NT2/D1 (cell line): Measurements from ENCODE around the gene PXYLP1.

ENCODE experiments used
- DNase-seq: peaks from one replicate; pipeline ENCODE4 v3.0.0-alpha.2; 2011; ENCODE audit warnings: low read depth, low spot score
- H3K27me3 ChIP-seq: 2 replicates; pipeline ENCODE4 v1.6.0; 2011; ENCODE audit warnings: mild to moderate bottlenecking; ENCODE audit not compliant: insufficient read length, insufficient read depth
- H3K36me3 ChIP-seq: 2 replicates; pipeline ENCODE4 v1.6.1; 2011; ENCODE audit warnings: mild to moderate bottlenecking, low read length, mixed read lengths; ENCODE audit not compliant: insufficient read depth, insufficient read length
- H3K4me1 ChIP-seq: 2 replicates; pipeline ENCODE4 v1.5.1; 2011; ENCODE audit not compliant: insufficient read depth, insufficient read length
- H3K4me3 ChIP-seq: 2 replicates; pipeline ENCODE4 v1.5.1; 2011; ENCODE audit warnings: low read depth; ENCODE audit not compliant: insufficient read length
- H3K9ac ChIP-seq: 2 replicates; pipeline ENCODE4 v1.6.0; 2011; ENCODE audit warnings: low read depth; ENCODE audit not compliant: insufficient read length
- H3K9me3 ChIP-seq: 2 replicates; pipeline ENCODE4 v1.5.1; 2011; ENCODE audit warnings: mild to moderate bottlenecking, low read length; ENCODE audit not compliant: insufficient read depth
- SUZ12 ChIP-seq: IDR thresholded peaks from 2 replicates; pipeline ENCODE4 v1.6.1; 2011; ENCODE audit not compliant: insufficient read length, insufficient read depth; ENCODE audit errors: extremely low read depth
- YY1 ChIP-seq: IDR thresholded peaks from 2 replicates; pipeline ENCODE4 v1.6.1; 2011; ENCODE audit not compliant: insufficient read length, insufficient read depth
- ZNF274 ChIP-seq: IDR thresholded peaks from 2 replicates; pipeline ENCODE4 v1.6.1; 2011; ENCODE audit warnings: mild to moderate bottlenecking, low read depth, low read length

The PXYLP1 gene

GRCh38 chr3:141237701-141238521 lies 6.3 kb downstream of the PXYLP1 start:
- no peak overlapping the region for H3K9ac ChIP-seq
- peaks cover 6% of the 10 kb centered on the region for H3K36me3 ChIP-seq
- H3K4me3 ChIP-seq = no peak overlapping the region
- H3K27me3 ChIP-seq = peaks cover 8% of the 10 kb centered on the region
- TF ChIP-seq ZNF274 (no peak), YY1 (no peak), SUZ12 (no peak)
- H3K4me1 ChIP-seq = no peaks in the 10 kb centered on the region
- H3K9me3 ChIP-seq = peaks cover 7% of the 10 kb centered on the region; the same call in 1 of the 2 replicates
- no peak for DNase-seq

- no peak for TF ChIP-seq ZNF274
- TF ChIP-seq YY1 = no peak
- TF ChIP-seq SUZ12 = no peak
- no peak overlapping the region for H3K9ac ChIP-seq
- DNase-seq = no peak
- no peaks in the 10 kb centered on the region for H3K27me3 ChIP-seq
- H3K4me1 ChIP-seq = no peaks in the 10 kb centered on the region
- peaks cover 9% of the 10 kb centered on the region; the same call in 1 of the 2 replicates for H3K9me3 ChIP-seq
- peaks cover 6% of the 10 kb centered on the region for H3K36me3 ChIP-seq
- H3K4me3 ChIP-seq = no peak overlapping the region
Measured at GRCh38 chr3:141239511-141240281, 8.1 kb downstream of the PXYLP1 start.

DNA sequence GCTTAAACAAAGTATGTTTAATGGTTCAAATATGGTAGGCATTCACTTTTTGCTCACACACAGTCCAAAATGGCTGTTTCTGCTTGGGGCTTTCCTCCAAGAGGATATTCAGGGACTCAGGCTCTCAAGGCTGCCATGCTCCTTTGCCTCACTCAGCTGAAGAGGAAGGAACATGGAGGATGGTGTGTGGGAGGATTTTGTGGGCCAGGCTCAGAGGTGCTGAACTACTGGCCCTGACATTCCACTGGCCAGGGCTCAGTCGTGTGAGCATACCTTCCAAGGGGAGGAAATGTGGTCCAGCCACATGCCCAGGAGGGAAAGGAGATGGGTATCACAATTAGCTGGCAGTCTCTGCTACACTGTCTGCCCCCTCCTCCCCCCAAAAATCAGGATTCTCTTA lies 8.7 kb downstream of the PXYLP1 start:
- Histone ChIP-seq H3K27me3 (no peaks in the 10 kb centered on the region), H3K4me3 (no peak overlapping the region), H3K4me1 (no peaks in the 10 kb centered on the region), H3K36me3 (peaks cover 4% of the 10 kb centered on the region), H3K9me3 (peaks cover 9% of the 10 kb centered on the region; the same call in 1 of the 2 replicates), H3K9ac (no peak overlapping the region)
- TF ChIP-seq ZNF274 = no peak
- TF ChIP-seq SUZ12 = no peak
- no peak for TF ChIP-seq YY1
- no peak for DNase-seq

DNA sequence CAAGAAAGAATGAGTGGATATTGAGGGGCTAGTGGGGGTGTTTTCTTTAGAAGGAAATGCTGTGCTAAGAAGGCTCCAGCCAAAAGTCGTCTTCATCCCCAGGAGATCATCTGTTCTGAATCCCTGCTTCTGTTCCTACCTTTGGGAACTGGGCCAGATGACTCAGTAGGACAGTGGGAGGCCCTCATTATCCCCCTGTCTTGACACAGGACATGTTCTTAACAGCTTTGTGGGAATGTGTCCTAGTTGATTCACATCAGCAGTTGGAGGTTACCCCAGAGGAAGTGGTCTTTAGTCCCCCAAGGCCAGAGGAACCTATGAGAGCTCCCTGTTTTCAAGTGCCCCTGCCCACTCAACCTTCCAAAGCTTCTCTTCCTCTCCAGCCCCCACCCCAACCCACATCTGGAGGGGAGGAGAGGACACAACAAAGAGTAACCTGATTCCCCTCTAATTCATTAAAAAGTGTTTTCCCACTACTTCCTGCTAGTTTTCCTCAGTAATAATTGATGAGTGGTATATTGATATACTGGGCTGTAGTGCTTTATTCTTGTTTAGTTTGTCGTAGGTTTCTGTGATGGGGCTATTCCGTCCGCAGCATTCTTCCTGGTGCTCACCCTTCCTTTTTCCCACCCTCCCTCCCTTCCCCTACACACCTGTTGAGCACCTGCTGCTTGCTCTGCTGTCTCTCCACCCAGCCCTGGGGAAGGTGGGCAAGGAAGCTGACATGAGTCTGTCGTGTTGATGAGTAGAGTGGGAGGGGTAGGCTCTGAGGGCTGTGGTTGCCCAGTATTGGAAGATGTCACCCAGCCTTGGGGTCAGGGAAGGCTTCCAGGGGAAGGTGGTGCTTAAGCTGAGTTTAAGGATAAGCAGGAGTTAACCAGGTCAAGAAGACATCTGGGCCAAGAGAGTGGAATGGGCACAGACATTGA lies 9.3 kb downstream of the PXYLP1 start:
- Histone ChIP-seq H3K4me1 (no peaks in the 10 kb centered on the region), H3K9me3 (peaks cover 9% of the 10 kb centered on the region; the same call in 1 of the 2 replicates), H3K27me3 (no peaks in the 10 kb centered on the region), H3K36me3 (no peaks in the 10 kb centered on the region), H3K9ac (no peak overlapping the region), H3K4me3 (no peak overlapping the region)
- DNase-seq = no peak
- TF ChIP-seq YY1 (no peak), SUZ12 (no peak), ZNF274 (no peak)

GRCh38 chr3:141241616-141242376 lies 10.2 kb downstream of the PXYLP1 start:
- Histone ChIP-seq H3K4me1 (no peaks in the 10 kb centered on the region), H3K27me3 (no peaks in the 10 kb centered on the region), H3K4me3 (no peak overlapping the region), H3K9me3 (peaks cover 9% of the 10 kb centered on the region; the same call in 1 of the 2 replicates), H3K36me3 (no peaks in the 10 kb centered on the region), H3K9ac (no peak overlapping the region)
- DNase-seq = no peak
- TF ChIP-seq SUZ12 (no peak), ZNF274 (no peak), YY1 (no peak)
